Activated CD8-positive, alpha-beta memory T cell treated with anti-CD3 and anti-CD28 coated beads, Interleukin-2, amount 50 U/mL, for 48 hours (primary cell): ENCODE data around the gene ALDOB.

Source experiments
- DNase-seq: peaks from one replicate; pipeline ENCODE4 v3.0.0-alpha.2; 2020

Gene ALDOB

GRCh38 chr9:101381833-101382342 is 53.7 kb downstream of the ALDOB start:
- no peak for DNase-seq

- no peak for DNase-seq
Measured at GRCh38 chr9:101381118-101381517, 54.5 kb downstream of the ALDOB start.

- DNase-seq = no peak
Measured at GRCh38 chr9:101380295-101380694, 55.3 kb downstream of the ALDOB start.

GRCh38 chr9:101376111-101376848 is 59.3 kb downstream of the ALDOB start:
- no peak for DNase-seq

- no peak for DNase-seq
Measured at GRCh38 chr9:101375546-101375945, 60.0 kb downstream of the ALDOB start.

GRCh38 chr9:101372327-101373118 is 63.1 kb downstream of the ALDOB start:
- DNase-seq = no peak

GRCh38 chr9:101371813-101372212 is 63.8 kb downstream of the ALDOB start:
- DNase-seq = no peak
